Hematopoietic multipotent progenitor cell treated with erythropoietin and hydrocortisone succinate and interleukin-3 and kit ligand, for 15 days (in vitro differentiated cells): ENCODE results near the gene ICOS.

Source experiments
- DNase-seq: peaks from one replicate; pipeline ENCODE4 v3.0.0-alpha.2; 2015; ENCODE audit warnings: low spot score

ICOS gene

GRCh38 chr2:203936535-203936934, at the start of gene ICOS:
Gene ICOS, plus strand, starts transcription at chr2:203936763. Its CDS starts 52 bp downstream, at chr2:203936815.
- DNase-seq, result no peak

GRCh38 chr2:203887677-203888076, 48.9 kb upstream of the ICOS start:
- DNase-seq, result no peak

- no peak for DNase-seq
Measured at GRCh38 chr2:203889542-203889941, 47.0 kb upstream of the ICOS start.

- DNase-seq, result no peak
Measured at GRCh38 chr2:203889944-203890343, 46.6 kb upstream of the ICOS start.

GRCh38 chr2:203890733-203891132, 45.8 kb upstream of the ICOS start:
- DNase-seq, result no peak

GRCh38 chr2:203891474-203891873, 45.1 kb upstream of the ICOS start:
- no peak for DNase-seq

GRCh38 chr2:203892207-203892606, 44.4 kb upstream of the ICOS start:
- no peak for DNase-seq

GRCh38 chr2:203893401-203893800, 43.2 kb upstream of the ICOS start:
- no peak for DNase-seq

- no peak for DNase-seq
Measured at GRCh38 chr2:203893840-203894239, 42.7 kb upstream of the ICOS start.

GRCh38 chr2:203894262-203894661, 42.3 kb upstream of the ICOS start:
- no peak for DNase-seq

GRCh38 chr2:203897544-203897943, 39.0 kb upstream of the ICOS start:
- no peak for DNase-seq

- no peak for DNase-seq
Measured at GRCh38 chr2:203898657-203899056, 37.9 kb upstream of the ICOS start.

- no peak for DNase-seq
Measured at GRCh38 chr2:203900253-203900652, 36.3 kb upstream of the ICOS start.

GRCh38 chr2:203904022-203904421, 32.5 kb upstream of the ICOS start:
- DNase-seq, result no peak

GRCh38 chr2:203905656-203906055, 30.9 kb upstream of the ICOS start:
- DNase-seq, result no peak

GRCh38 chr2:203908066-203908796, 28.3 kb upstream of the ICOS start:
- DNase-seq, result no peak

GRCh38 chr2:203908797-203909185, 27.8 kb upstream of the ICOS start:
- no peak for DNase-seq

- no peak for DNase-seq
Measured at GRCh38 chr2:203909261-203909967, 27.1 kb upstream of the ICOS start.

GRCh38 chr2:203909974-203910373, 26.6 kb upstream of the ICOS start:
- no peak for DNase-seq

GRCh38 chr2:203913947-203914346, 22.6 kb upstream of the ICOS start:
- DNase-seq, result no peak

GRCh38 chr2:203914546-203915182, 21.9 kb upstream of the ICOS start:
- no peak for DNase-seq

GRCh38 chr2:203915256-203915655, 21.3 kb upstream of the ICOS start:
- DNase-seq, result no peak

GRCh38 chr2:203916756-203917155, 19.8 kb upstream of the ICOS start:
- no peak for DNase-seq
